DND-41 (cell line): Measurements from ENCODE around the gene PAPOLB.

Experiments
- EZH2 ChIP-seq: IDR thresholded peaks from 3 replicates; pipeline ENCODE4 v1.6.1; 2012; ENCODE audit warnings: borderline replicate concordance, low read depth, mild to moderate bottlenecking, moderate library complexity, low read length, inconsistent platforms; ENCODE audit not compliant: severe bottlenecking
- TF ChIP-seq, protein P1 (sequence below): IDR thresholded peaks from 2 replicates; pipeline ENCODE4 v1.5.1; 2012; ENCODE audit warnings: borderline replicate concordance, low read length, moderate library complexity, mild to moderate bottlenecking; ENCODE audit not compliant: poor library complexity, severe bottlenecking; ENCODE audit errors: extremely low read depth

DNA sequence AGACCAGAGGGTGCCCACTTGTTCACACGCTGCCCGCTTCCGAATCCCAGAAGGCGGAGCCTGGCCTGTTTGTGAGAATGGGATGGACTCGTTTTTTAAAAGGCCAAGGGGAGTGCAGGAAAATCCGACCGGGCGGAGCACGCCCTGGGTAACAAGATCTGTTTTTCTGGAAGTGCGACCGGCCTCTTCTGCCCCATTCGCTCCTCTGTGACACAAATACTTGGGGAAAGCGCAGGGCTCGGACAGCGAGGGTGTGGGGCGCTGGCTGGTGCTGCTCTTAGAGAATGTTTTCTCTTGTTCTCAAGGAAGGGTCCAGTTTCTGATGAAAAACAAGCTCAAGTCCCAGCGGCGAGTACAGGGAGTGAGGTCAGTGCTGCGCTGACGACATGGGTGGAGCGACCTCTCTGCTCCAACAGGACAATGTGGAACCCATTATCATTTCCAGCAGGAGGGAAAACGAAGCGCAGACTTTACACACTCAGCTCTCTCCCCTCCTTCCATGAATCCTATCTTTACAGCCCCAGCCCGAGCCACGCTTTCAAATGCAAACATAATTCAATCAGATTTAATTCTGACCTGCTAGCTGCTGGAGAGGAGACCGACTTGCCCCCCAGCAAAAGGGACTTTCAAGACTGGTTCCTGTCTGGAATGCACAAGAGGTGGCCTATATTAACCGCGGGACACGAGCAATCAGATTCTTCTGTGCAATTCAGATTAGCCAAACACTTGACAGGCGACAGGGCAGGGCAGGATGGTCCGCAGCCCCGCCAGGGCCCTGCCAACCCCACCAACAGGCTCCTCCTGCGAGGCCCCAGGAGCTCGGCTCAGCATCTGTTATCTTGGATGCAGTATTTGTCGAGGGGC lies 20.6 kb upstream of the PAPOLB start:
- TF ChIP-seq, protein P1, sequence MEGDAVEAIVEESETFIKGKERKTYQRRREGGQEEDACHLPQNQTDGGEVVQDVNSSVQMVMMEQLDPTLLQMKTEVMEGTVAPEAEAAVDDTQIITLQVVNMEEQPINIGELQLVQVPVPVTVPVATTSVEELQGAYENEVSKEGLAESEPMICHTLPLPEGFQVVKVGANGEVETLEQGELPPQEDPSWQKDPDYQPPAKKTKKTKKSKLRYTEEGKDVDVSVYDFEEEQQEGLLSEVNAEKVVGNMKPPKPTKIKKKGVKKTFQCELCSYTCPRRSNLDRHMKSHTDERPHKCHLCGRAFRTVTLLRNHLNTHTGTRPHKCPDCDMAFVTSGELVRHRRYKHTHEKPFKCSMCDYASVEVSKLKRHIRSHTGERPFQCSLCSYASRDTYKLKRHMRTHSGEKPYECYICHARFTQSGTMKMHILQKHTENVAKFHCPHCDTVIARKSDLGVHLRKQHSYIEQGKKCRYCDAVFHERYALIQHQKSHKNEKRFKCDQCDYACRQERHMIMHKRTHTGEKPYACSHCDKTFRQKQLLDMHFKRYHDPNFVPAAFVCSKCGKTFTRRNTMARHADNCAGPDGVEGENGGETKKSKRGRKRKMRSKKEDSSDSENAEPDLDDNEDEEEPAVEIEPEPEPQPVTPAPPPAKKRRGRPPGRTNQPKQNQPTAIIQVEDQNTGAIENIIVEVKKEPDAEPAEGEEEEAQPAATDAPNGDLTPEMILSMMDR: no peak
- no peak for TF ChIP-seq EZH2
